Left kidney (tissue), 8 donors: Measurements from ENCODE around the gene OMD. TPM values are rescaled to one million over a fixed set of nuclear protein-coding genes. Genes with fewer than 3 reads are reported as not detected.
A peak's percentile ranks its signal among the peaks of the same experiment; 100 is the strongest.

Source experiments
- DNase-seq: peaks from one replicate; pipeline ENCODE4 v3.0.0-alpha.2; 2013
- long read RNA-seq, 8 donors: transcript quantifications; one replicate each; lab custom pipeline, GENCODE V29; 2026
- polyA plus RNA-seq: library from polyadenylated mRNA; unstranded; fragments of 120-200 nt; gene quantifications from one replicate; pipeline ENCODE4 v1.2.1, GENCODE V29; 2013; ENCODE audit not compliant: insufficient read length

Gene OMD
- 0.62 TPM for polyA plus RNA-seq
- long read RNA-seq, donor 1: 0 reads
- long read RNA-seq, donor 2: 0 reads
- long read RNA-seq, donor 3, partial matches to known transcripts: 0 of 1 reads
- long read RNA-seq, donor 3, other reads (novel, unspliced or antisense): 0 of 1 reads
- long read RNA-seq, donor 4: 0 reads
- long read RNA-seq, donor 5: 0 reads
- long read RNA-seq, donor 6: 0 reads
- long read RNA-seq, donor 7: 0 reads
- long read RNA-seq, donor 8: 0 reads

- no peak for DNase-seq
Measured at GRCh38 chr9:92424340-92424739, at the start of gene OMD. TSS of gene OMD (minus strand) at chr9:92424471. CDS start at chr9:92417558, 6,913 bp downstream.

- no peak for DNase-seq
Measured at GRCh38 chr9:92468206-92468605, 43.9 kb upstream of the OMD start.

- no peak for DNase-seq
Measured at GRCh38 chr9:92467511-92467910, 43.2 kb upstream of the OMD start.

GRCh38 chr9:92467041-92467440 lies 42.8 kb upstream of the OMD start:
- DNase-seq: no peak

- no peak for DNase-seq
Measured at GRCh38 chr9:92463984-92464383, 39.7 kb upstream of the OMD start.

- DNase-seq: no peak
Measured at GRCh38 chr9:92463387-92463786, 39.1 kb upstream of the OMD start.

- DNase-seq: no peak
Measured at GRCh38 chr9:92457576-92457975, 33.3 kb upstream of the OMD start.

- DNase-seq: no peak
Measured at GRCh38 chr9:92455217-92455616, 30.9 kb upstream of the OMD start.

GRCh38 chr9:92446536-92446935 lies 22.3 kb upstream of the OMD start:
- no peak for DNase-seq

- no peak for DNase-seq
Measured at GRCh38 chr9:92444841-92445240, 20.6 kb upstream of the OMD start.

- no peak for DNase-seq
Measured at GRCh38 chr9:92440751-92441046, 16.4 kb upstream of the OMD start.

- no peak for DNase-seq
Measured at GRCh38 chr9:92439921-92440750, 15.9 kb upstream of the OMD start.

GRCh38 chr9:92438900-92439526 lies 14.7 kb upstream of the OMD start:
- DNase-seq: no peak

GRCh38 chr9:92435263-92435662 lies 11.0 kb upstream of the OMD start:
- DNase-seq: no peak

- no peak for DNase-seq
Measured at GRCh38 chr9:92432972-92433548, 8.8 kb upstream of the OMD start.

- peak; percentile 31 for DNase-seq
Measured at GRCh38 chr9:92432350-92432749, 8.1 kb upstream of the OMD start.

GRCh38 chr9:92429836-92430235 lies 5.6 kb upstream of the OMD start:
- no peak for DNase-seq

- DNase-seq: no peak
Measured at GRCh38 chr9:92426501-92427145, 2.4 kb upstream of the OMD start.

GRCh38 chr9:92425474-92425873 lies 1.2 kb upstream of the OMD start:
- DNase-seq: peak; percentile 75

GRCh38 chr9:92423612-92424011 lies 659 bp downstream of the OMD start:
- DNase-seq: no peak

- no peak for DNase-seq
Measured at GRCh38 chr9:92422611-92423338, 1.5 kb downstream of the OMD start.

- DNase-seq: no peak
Measured at GRCh38 chr9:92414566-92414965, 9.7 kb downstream of the OMD start.
